Fibroblast of skin of left quadriceps (primary cell): Measurements from ENCODE around the gene IMPDH2.

Experiments used
- DNase-seq, 2 experiments: peaks; one replicate each; pipeline ENCODE4 v3.0.0-alpha.2; 2013; ENCODE audit warnings: low read depth in 2 of 2

IMPDH2 gene

DNA sequence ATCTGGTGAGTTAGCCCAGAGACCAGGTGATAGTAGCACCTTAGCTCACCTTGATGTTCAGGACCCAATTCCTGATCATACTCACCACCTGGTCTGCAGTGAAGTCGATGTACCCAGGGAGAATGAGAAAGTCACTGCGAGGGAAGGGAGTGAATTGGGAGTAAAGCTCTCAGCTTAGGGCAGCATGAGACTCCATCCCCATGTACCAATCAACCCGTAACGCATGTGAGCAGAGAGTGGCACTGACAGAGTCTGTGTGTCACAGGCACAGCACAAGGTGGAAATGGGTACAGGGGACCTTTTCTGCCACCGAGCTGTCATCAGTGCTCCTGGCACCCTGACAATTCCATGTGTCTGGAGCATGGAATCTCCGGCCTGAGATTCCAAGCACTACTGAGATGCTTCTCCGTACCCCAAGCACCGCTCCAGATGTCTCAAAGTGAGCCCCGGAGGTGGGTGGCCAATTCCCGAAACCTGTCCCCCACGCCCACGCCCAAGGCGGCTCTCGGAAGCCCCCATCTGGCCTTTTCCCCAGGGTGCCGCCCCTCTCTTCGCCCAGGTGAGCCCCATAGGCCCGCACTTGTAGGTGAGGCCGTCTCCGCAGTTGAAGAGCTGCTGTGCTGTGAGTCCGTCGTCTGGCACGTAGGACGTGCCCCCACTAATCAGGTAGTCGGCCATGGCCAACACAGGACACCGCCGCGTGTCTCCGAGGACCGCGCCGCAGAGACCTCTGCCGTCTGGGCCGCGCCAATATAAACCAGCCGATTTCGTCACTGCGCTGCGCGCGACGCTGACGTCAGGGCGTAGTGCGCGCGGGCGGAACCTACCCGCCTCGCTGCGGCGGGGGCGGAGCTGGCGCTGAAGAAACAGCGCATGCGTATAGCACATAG is at the start of gene IMPDH2:
TSS of gene IMPDH2 (minus strand) at position 726 of the 890 bp plus-strand sequence. CDS start at position 678, 48 bp downstream.
- peak; percentile 78 for DNase-seq

DNA sequence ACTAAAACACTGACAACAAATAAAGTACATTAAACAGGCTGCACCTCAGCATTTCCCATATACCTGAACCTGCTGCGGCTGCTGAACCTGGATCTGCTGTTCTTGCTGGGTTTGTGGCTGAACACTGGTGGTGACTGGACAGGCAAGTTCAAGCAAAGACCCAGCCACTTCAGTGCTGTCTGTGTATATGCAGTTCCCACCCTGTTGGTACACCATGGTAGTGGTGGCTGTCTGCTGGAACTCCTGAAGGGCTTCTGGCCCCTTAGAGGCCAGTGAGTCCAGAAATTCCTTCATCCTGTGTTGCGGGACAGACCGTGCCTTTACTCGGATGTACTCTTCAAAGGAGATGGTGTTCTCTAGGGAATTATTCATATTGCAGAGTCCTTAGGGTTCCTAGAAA is 47.4 kb upstream of the IMPDH2 start:
- DNase-seq: no peak

DNA sequence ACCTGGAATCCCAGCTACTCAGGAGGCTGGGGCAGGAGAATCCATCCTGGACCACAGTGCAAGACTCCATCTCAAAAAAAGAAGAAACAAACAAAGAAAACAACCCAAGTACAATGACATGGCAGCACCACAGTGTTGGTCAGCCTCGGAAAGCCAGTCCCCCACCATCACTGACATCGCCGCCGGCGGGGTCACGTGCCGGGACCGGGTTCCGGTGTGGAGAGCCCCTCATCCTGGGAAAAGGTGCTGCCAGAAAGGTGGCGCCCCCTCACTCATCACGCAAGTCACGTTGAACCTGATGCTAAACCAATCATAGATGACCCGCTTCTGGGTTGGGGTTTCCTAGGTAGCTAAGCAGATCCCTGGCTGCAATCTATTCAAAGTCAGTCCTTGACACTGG is 46.9 kb upstream of the IMPDH2 start:
- DNase-seq: no peak

DNA sequence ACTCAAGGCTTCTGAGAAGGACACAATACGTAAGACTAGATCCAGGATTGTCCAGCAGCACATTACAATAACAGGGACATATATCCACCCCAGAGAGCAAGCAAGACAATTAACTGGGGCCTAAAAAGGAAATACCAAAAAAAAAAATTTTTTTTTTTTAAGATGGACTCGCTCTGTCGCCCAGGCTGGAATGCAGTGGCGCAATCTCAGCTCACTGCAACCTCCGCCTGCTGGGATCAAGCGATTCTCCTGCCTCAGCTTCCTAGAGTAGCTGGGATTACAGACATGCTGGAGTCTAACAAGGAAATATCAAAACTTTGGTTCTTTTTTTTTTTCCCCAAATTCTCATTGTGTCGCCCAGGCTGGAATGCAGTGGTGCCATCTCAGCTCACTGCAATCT is 28.8 kb upstream of the IMPDH2 start:
- DNase-seq: no peak

DNA sequence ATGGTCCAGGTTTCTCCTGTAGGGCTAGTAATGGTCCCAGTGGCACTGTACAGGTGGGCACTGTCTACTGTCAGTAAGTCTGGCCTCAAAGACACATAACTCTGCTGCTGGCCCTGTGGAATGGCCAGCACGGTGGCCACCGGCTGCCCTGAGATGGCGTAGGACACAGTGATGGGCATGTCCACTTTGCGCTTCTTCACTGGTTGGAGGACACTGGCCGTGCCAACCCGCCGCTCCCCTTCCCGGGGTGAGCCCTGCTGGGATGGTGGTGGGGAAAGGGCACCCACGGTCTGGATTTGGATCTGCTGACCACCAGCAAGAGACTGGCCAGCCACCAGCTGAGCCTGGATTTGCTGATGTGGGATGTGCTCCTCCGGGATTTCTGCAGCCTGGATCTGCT is 28.1 kb upstream of the IMPDH2 start:
- DNase-seq: no peak

DNA sequence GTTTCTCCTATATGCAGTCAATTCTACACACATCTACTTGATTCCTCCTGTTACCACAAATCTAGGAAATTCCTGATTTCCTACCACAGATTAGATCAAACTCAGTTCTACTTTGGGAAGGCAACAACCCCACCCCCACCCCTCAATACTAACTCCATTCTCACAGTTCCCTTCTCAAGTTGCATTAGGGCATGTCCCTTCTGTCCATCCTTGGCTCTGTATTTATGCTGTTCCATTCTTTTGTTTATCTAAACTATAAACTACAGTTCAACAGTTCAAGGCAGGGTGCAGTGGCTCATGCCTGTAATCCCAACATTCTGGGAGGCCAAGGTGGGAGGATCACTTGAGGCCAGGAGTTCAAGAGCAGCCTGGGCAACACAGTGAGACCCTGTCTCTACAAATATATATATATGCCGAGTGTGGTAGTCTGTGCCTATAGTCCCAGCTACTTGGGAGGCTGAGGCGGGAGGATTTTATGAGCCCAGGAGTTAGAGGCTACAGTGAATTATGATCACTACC is 25.2 kb upstream of the IMPDH2 start:
- no peak for DNase-seq

DNA sequence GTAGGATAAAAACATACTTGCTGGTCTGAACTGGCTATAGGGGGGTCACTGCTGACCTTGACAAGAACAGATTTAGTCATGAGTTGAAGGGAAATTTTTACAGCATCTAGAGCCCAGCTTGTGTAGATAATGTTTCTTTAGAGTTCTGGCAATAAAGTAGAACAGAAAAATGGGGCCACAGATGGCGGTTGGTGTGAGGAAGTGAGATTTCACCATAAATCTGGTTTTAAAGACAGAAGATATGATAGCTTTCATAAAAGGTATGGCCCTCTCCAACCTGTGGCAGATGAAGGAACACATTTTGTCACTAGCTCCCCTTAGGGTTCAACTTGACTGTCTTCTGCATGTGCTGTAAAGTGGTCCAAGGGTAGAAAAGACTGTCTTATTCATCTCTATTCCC is 24.3 kb upstream of the IMPDH2 start:
- no peak for DNase-seq

DNA sequence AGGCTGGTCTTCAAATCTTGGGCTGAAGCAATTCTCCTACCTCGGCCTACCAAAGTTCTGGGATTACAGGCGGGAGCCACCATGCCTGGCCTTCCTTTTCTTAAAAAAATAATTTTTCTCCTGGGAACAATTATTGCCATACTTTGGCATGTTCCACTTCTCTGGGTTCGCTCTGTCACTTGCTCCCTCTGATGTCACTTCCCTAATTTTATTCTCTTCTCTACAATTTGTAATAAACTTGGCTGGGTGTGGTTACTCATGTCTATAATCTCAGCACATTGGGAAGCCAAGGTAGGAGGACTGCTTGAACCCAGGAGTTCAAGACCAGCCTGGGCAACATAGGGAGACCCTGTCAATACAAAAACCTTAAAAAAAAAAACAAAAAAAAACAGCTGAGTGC is 6.1 kb upstream of the IMPDH2 start:
- no peak for DNase-seq

DNA sequence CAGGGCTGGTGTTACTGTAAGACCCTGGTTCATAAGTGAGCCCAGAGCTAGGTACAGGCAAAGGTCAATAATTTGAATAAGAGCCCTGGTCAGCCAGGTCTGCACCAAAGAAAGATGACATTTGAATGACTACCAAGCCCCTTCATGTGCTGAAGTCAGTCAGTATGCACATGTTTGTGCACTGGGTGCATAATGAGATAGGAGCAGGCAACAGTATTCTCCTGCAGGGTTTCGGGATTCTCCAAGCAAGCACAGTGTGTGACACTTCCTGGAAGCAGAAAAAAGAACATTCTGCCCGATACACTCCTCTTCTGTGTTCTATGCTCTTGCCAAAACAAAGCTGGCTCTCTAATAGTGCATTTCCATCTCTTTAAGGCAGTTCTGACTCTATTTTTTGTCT is 5.5 kb upstream of the IMPDH2 start:
- DNase-seq: no peak

DNA sequence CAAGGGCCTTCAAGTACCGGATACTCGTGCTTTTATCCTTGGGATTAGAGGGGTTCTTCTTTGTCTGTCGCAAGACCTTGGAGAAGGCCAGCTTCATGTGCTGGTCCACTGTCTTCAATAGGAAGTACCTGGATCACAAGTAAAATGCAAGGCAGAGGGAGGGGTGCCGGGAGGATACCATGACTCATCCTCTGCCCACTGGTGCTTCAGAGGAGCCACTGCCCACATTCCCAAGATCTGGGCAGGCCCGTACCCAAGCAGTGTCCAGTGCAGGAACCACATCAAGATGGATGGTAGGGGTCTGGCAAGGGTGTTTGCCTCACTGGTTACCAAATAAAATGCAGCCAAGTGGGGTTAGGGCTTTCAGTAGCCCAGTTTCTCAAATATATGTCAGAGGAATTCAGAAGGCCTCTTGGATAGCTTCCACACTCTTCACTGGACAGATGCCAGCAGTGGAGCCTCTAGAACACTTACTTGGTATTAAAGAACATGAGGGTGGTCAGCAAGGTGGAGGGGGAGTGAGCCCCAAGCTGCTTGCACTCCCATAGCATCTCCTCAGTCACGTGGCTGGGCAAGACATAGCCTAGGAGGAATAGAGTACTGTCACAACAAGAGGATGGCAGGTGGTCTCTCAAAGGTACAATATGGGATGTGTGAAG is 3.6 kb upstream of the IMPDH2 start:
- no peak for DNase-seq

DNA sequence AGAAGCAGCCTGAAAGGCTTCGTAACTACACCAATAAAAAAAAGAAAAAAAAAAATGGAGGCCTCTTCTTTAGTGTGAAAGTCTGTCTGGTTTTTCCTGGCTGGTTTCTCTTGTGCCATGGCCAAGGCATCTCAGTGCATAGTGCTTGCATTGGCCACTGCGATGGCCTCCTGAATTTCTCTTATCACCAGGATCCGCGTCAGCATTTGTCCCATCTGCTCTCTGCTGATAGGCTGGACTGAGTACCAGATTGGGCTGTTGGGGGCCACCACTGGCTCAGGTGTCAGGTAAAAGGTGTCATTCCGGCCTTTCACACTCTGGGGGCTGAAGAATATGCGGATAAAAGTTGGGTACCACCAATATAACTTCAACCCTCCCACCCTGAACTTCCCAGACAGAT is 1.1 kb upstream of the IMPDH2 start:
- DNase-seq: no peak

DNA sequence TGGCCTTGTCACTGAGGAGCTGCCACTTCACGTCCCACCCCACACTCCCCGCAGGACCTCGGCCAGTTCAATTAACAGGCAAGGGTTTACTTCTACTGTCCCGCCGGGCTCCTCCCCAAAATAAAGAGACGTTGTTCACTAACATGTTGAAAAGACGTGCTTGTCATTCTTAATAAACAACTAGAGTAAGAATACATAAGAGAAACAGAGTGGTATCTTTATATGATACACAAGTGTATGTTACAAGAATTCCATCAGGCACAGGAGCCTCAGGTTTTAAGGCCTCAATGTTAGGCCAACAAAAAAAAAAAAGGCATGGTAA is 326 bp upstream of the IMPDH2 start:
- DNase-seq: no peak

DNA sequence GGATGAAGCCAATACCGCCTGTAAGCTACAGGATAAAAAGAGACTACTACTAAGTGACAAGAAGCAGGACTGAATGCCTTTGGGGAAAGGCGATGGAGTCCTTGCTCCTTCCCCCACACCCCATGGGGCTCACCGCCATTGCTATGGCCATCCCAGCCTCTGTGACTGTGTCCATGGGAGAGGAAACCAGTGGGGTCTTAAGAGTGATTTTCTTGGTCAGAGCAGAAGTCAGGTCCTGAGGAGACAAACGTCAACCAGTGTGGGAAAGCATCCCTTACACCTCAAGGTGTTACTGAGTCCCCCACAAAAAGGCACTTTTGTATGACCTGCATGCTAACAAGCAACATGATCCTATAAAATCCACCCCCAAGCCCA is 913 bp downstream of the IMPDH2 start:
- no peak for DNase-seq

DNA sequence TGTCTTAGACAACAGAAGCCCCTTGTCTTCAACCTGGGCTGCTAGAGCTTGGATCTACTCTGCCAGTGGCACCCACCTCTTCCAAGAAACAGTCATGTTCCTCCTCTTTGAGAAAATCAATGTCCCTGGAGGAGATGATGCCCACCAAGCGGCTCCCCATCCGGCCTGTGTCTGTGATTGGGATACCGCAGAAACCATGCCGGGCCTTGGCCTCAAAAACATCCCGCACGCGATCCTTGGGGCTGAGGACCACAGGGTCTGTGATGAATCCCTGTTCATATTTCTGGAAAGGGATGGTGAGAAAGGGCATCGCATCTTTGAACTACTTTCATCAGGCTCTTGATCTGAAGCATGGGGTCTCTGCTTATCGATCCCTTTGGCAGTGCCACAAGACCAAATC is 1.6 kb downstream of the IMPDH2 start:
- no peak for DNase-seq

DNA sequence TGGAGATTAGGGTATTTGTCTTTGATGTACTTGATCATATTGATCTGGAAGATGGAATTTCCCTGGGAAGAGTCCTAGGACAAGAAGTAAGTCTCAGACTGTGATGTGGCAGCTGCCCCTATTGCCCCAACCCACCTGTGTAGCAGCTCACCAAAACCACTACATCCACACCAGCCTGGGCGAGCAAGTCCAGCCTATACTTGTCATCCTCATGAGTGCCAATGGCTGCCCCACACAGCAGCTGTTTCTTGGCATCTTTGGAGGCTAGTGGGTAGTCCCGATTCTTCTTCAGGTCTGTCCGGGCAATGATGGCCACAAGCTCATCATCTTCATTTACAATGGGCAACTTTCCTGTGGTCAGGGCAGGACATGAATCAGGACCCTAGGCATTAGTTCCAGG is 2.7 kb downstream of the IMPDH2 start:
- DNase-seq: no peak

DNA sequence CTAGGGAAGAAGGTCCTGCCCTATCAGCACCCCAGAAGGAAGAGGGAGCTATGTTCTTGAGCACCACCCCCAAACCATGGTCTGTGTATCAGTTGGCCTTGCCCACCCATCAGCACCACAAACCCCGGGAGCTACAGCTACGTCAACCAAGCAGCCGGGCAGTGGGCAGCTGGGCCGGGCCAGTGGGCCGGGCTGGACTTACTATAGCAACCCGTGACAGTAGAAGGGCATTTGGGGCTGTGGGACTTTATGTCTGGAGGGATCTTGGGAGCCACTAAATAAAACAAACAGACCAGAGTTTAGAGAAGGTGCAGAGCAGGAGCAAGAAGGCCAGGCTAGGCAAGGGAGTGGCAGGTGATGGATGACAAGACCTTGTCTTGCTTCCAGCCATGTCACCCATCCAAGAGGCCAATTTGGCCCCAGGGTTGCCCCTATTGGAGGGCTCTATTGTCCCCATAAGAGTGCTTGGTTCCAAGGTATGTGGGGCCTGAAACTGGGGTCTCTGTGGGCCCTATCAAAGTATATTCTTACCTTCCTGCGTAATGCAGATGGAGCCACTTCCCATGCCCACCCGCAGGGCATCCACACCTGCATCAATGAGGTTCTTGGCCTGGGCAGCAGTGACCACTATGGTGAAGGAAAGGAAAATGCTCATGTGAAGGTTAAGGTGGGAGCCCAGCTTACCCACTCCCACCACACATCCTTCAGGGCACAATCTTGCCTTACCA is 3.2 kb downstream of the IMPDH2 start:
- no peak for DNase-seq

DNA sequence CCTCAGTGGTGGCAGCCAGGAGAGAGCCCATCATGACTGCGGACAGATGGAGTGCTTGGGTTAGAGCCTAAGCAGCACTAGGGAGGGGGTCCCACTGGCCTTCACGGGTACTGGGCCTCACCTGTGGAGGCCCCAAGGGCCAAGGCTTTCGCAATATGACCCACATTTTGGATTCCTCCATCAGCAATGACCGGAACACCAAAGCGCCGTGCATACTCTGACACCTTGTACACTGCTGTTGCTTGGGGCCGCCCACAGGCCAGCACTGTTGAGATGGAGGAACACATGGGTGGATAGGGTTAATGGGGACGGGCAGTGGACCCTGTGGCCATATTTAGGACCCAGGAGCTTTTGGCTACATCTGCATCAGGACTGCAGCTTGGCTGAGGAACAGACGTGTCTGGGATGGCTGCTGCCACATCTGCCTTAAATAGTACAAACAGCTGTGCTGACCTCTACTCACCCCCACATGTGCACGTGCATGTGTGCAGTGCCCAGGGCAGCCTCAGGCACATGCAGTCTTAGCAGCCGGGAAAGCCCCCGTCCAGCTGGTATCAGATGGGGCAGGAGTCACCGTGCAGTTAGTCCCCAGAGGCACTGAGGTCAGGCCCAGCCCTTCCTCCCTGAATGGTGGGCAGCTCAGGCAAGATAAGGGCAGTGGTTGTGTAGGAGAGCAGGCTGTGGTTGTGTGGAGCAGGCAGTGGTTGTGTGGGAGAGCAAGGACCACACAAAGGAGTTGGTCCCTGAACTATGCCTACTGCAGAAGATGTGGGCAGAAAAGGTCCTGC is 4.0 kb downstream of the IMPDH2 start:
- DNase-seq: no peak

DNA sequence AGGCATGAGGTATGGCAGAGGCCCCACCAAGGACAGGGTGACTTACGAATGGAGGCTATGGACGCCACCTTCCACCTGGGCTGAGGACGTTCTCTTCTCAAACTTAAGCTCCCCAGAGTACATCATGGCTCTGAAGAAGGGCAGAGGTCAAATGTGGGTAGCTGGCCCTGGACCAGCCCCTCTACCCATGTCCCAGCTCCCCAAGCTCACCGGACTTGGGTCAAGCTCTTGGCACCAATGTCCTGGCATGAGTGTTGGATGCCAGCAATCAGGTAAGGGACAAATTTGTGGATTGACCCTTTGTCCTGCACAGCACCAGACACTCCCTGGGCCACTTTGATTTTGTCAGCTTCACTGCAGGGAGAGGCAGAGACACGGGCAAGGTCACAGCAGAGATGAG is 4.7 kb downstream of the IMPDH2 start:
- no peak for DNase-seq

DNA sequence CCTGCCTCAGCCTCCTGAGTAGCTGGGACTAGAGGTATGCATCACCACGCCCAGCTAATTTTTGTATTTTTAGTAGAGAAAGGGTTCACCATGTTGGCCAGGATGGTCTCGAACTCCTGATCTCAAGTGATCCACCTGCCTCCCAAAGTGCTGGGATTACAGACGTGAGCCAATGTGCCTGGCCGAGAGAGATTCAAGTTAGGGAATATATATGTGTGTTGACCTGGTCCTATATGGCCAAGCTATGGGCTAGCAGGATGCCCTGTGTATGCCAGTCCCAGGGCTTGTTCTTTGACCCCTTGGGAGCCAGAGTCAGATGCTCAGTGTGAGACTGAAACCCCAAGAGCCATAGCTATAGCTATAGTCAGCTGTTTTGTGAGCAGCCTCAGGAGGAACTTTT is 5.4 kb downstream of the IMPDH2 start:
- DNase-seq: no peak

DNA sequence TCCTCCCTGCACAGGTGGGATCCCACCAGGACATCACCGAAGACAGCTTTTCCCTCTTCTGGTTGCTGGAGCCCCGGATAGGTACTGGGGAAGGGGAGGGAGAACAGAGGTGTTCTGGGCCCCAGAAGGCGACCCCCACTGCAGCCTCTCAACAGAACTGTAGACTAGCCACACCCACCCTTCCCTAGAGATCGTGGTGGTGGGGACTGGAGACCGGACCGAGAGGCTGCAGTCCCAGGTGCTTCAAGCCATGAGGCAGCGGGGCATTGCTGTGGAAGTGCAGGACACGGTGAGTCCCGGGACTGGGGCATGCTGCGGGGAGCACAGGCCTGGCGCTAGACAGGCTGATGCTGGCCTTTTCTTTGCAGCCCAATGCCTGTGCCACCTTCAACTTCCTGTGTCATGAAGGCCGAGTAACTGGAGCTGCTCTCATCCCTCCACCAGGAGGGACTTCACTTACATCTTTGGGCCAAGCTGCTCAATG is 6.5 kb downstream of the IMPDH2 start:
- no peak for DNase-seq

DNA sequence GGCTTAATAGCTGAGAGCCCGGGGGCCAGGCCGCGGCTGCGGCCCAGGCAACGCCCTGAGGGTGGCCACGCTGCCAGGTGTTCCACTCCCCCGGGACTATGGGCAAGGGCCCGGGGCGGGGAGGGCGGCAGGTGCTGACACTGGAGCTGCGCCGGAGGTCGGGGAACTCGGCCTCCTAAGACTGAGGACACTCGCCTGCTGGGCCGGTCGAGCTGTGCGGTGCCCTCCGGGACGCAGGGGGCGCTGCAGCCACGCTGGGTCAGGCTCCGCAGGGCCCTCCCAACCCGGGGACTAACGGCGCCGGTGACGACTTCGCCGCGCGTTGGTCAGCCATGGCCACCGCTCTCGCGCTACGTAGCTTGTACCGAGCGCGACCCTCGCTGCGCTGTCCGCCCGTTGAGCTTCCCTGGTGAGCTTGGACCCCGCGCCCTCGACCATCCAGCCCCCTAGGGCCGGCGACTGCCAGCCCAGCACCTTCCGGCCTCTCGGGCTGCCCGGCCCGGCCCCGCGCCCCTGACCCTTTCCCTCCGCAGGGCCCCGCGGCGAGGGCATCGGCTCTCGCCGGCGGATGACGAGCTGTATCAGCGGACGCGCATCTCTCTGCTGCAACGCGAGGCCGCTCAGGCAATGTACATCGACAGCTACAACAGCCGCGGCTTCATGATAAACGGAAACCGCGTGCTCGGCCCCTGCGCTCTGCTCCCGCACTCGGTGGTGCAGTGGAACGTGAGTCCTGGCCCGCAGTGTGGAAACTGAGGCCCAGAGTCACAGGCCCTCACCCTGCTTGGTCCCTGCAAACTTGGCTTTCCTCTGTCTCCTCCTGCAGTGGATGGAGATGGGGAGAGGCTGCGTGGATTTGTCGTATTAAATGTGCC is 7.1 kb downstream of the IMPDH2 start, which contains the start of gene NDUFAF3:
TSS of gene NDUFAF3 (plus strand) at position 309 of the 875 bp plus-strand sequence. CDS start at position 333, 24 bp downstream.
- peak; percentile 69 to 76 for DNase-seq
